Panc1 (cell line): ENCODE measurements around the gene SMC5.

ENCODE experiments used
- CTCF ChIP-seq: fragments of 450-650 bp; IDR thresholded peaks from 2 replicates; pipeline ENCODE4 v1.5.1; 2017; ENCODE audit warnings: mild to moderate bottlenecking
- TCF7L2 ChIP-seq: IDR thresholded peaks from 2 replicates; pipeline ENCODE4 v1.6.1; 2011; ENCODE audit warnings: mild to moderate bottlenecking, low read depth, low read length, inconsistent platforms

- no peak for TF ChIP-seq CTCF
- TF ChIP-seq TCF7L2: no peak
Observed at GRCh38 chr9:70374962-70375618, 116.3 kb downstream of the SMC5 start.
